ENCODE results near the gene EFHD1.

DNA sequence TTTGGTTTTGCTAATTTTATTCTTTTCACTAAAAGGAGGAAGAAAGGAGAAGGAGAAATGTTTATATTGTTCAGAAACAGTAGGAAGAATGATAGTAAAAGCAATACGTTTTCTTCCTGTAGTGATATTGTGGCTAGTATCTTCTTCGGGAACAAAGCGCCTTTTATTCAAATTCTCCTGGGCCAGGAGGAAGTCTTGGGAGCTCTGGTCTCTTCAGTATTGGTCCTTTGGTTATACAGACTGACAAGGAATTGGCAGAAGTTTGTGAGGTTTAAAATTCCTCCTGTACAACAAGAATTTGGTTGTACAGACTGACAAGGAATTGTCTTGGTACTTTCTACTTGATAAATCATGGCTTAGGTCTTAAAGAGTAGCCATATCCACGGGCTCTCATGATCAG is 73.7 kb downstream of the EFHD1 start:
- no peak for TF ChIP-seq CTCF (IDR thresholded peaks at IDR 0.05; ENCODE audit: low read depth, low read length, poor library complexity, severe bottlenecking)
- TF ChIP-seq EZH2phosphoT487 (IDR thresholded peaks at IDR 0.05; ENCODE audit: borderline replicate concordance, low read length), result no peak

Data from DOHH2 (cell line).